Loucy (cell line): Measurements from ENCODE around the gene DAG1.

Experiments used
- EZH2phosphoT487 ChIP-seq: fragments of 200-600 bp; IDR thresholded peaks from 2 replicates; pipeline ENCODE4 v1.6.1; 2018; ENCODE audit warnings: antibody characterized with exemption, mild to moderate bottlenecking, moderate library complexity, borderline replicate concordance
- TF ChIP-seq, protein P1 (sequence below): fragments of 200-600 bp; sonication (generic); conservative IDR thresholded peaks from 2 replicates; pipeline ENCODE4 v1.5.1; 2014; ENCODE audit warnings: mild to moderate bottlenecking, antibody characterized with exemption, low read length

DNA sequence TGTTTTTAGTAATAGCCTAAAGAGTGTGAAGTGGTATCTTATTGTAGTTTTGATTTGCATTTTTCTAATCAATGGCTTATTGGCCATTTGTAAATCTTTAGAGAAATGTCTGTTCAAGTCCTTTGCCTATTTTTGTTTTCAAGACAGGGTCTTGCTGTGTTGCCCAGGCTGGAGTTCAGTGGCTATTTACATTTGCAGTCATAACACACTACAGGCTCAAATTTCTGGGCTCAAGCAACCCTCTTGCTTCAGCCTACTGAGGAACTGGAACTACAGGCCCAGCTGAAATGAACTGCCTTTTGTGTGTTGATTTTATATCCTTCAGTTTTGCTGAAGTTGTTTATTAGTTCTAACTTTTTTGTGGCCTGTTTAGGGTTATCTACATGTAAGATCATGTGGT, 112.1 kb downstream of the DAG1 start:
- TF ChIP-seq, protein P1, sequence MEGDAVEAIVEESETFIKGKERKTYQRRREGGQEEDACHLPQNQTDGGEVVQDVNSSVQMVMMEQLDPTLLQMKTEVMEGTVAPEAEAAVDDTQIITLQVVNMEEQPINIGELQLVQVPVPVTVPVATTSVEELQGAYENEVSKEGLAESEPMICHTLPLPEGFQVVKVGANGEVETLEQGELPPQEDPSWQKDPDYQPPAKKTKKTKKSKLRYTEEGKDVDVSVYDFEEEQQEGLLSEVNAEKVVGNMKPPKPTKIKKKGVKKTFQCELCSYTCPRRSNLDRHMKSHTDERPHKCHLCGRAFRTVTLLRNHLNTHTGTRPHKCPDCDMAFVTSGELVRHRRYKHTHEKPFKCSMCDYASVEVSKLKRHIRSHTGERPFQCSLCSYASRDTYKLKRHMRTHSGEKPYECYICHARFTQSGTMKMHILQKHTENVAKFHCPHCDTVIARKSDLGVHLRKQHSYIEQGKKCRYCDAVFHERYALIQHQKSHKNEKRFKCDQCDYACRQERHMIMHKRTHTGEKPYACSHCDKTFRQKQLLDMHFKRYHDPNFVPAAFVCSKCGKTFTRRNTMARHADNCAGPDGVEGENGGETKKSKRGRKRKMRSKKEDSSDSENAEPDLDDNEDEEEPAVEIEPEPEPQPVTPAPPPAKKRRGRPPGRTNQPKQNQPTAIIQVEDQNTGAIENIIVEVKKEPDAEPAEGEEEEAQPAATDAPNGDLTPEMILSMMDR, result no peak
- TF ChIP-seq EZH2phosphoT487, result no peak
